ENCODE data around the gene CD74.
"Not testable (repeated sequence)": the region's sequence is repeated elsewhere in the genome, so short reads cannot be mapped to it uniquely, and the experiment has no call there.

The CD74 gene

DNA sequence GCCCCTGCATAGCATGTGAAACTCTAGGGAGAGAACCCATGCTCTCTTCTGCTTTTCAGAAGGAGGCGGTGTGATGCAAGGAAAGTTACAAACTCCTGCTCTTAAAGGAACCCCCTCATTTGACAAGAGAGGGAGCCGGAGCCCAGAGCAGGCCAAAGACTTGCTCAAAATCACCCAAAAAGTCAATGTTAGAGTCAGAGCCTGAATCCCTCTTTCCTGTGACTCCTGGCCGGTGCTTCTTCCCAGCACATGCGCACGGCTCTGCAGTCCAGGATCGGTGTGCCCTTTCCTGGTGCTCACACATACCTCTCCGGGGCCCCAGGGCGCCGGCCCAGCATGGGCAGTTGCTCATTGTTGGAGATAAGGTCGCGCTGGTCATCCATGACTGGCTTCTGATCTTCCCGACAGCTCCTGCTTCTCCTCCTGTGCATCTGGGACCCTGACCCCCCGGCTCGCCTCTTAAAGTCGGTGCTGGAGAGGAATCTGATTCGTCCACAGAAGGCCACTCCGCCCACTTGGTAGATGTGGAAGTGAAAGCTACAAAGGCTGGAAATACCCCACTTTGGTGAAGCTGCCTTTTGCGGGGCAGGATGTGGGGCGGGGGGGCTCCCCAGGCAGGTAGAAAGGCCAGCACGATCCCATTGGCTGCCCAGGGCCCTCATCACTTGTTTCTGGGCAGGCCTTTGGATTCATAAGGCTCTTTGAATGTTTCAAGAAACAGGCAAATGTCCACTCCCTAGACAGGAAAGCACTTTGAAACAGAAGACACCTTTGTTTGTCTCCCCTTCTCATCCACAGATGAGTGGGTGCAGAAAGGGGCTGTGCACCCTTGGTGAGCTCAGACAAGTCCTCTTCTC is at the start of gene CD74:
CD74 (minus strand) TSS at position 592 of the 857 bp plus-strand sequence; CDS start at position 431, 161 bp downstream.
- DNase-seq (ENCODE audit: low read depth) = peak; percentile 37

DNA sequence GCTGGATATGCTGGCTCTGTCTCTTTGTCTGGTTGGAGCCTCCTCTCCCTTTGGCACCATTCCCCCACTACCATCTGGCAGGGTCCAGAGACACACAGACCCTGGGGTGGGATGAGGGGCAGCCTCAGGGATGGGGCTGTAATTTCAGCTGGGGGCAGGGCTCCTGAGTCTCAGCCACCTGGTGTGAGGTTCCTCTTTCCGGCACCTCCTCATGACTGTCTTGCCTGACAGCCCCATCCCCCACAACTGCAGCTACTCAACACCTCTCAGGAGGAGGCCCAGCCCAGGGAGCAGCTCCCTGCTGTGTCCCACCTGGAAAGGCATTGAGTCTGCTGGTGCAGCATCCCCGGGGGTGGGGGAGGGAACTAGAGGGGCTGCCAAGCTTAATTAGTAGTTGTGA is 48.5 kb upstream of the CD74 start:
- DNase-seq (ENCODE audit: low read depth) = no peak

DNA sequence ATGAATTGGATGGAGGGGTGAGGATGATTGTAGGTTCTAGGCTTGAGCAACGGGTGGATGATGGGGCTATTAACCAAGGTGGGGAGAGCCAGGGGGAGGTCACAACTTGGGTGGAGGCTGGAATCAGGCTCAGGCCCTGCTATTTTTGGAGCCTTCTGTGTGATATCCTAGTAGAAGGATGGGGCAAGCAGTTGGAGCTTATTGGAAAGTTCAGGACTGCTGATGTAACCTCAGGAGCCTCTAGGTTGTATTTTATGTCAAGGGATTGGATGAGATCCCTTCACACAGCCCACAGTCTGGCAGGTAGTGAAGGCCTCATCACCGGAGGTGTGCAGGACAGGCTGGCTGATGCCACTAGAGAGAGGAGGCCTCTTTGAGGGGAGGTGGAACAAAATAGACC is 48.1 kb upstream of the CD74 start:
- DNase-seq (ENCODE audit: low read depth) = no peak

DNA sequence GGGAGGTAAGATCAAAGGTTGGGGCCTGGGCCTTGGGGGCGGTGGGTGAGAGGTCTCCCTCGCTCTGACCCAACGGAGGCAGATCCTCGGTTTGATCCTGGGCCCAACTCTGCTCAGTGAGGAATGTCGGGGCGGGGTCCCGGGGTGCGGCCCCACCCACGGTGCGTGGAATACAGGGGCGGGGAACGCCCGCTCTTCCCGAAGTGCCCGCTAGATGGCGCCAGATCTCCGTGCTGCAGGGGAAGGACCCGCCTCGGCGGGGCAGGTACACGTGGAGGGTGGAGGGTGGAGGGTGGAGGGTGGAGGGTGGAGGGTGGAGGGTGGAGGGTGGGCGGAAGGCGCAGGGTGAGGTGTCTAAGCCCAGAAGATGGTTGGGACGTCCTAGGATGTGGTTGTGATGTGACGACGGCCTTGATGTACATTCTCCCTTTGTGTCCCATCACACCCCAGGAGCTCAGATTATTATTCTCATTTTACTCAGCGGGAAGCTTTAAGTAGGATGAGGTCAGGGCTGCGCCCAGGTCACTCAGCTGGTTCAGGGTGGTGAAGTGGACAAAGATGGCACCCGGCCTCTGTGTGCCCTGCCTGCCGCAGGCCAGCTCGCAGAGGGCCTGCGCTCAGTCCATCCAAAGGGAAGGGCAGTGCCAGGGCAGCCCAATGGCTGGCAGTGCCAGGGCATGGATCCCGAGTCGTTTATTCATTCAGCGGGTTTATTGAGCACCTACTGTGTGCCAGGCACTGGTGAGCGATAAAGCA is 46.3 kb upstream of the CD74 start:
- DNase-seq (ENCODE audit: low read depth) = peak; percentile 78

DNA sequence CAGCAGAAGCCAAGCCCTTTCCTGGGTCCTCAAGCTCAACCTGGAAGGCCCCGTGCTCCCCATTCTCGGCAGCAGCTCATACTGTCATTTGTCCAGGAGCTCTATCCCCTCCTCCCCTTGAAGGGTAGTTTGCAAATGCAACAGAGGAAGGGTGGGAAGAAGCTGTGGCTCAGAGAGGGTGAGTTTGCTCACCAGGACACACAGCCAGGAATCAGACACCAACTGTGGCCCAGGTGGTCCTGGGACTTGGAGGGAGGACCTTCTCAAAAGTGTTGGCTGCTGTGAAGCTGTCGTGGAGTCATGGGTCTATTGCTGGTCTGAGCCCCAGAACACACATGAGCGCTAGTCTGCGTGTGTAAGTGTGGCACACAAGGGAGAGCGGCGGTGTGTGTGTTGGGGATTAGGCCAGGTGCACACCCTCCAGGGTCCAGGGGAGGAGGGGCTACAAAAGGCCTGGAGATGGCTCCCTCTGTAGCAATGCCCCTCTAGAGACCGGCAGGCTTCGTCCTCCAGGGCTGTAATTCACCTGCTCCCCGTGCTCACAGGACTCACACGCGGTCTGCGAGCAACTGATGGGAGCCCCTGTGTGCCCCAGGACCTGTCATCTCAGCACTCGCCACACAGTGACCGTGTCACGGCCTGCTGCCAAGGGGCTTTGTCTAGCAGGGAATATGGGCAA is 45.0 kb upstream of the CD74 start:
- no peak for DNase-seq (ENCODE audit: low read depth)

DNA sequence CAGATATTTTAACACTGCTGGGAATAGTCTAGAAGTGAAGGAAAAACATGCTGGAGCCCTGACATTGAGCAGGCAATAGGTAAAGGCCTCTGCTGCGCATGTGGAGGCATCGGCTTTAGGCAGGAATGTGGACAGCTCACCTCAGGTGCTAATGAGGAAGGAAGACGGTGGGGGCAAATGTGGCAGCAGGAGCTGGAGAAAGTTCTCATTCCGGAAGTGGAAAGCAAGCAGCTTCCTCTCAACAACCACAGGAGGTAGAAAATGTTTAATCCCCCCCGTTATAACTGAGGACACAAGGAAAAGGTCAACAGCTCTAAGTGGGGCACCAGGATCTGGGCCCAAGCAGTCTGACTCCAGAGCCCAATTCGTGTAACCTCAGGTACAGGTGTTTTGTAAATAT is 44.4 kb upstream of the CD74 start:
- no peak for DNase-seq (ENCODE audit: low read depth)

DNA sequence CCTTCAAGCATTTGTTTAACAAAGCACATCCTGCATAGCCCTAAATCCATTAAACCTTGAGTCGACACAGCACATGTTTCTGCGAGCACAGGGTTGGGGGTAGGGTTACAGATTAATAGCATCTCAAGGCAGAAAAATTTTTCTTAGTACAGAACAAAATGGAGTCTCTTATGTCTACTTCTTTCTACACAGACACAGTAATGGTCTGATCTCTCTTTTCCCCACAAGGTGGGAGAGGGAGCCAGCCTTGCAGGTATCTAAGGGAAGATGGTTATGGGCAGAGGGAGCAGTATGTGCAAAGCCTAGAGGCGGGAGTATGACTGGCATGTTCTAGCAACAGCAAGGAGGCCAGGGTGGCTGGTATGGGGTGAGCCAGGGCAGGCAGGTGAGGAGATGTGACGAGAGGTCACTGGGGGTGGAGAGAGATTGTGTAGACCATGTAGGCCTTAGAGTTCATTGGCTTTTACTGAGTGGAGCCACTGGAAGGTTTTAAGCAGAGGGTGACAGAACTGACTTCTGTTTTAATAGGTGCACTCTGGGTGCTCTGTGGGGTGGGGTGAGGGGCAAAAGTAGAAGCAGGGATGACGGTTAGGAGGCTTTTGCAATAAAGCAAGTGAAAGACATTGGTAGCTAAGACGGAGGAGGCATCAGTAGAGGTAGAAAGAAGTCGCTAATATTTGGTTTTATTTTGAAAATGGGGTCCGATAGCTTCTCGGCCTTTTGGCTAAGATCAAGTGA is 42.0 kb upstream of the CD74 start:
- no peak for DNase-seq (ENCODE audit: low read depth)

DNA sequence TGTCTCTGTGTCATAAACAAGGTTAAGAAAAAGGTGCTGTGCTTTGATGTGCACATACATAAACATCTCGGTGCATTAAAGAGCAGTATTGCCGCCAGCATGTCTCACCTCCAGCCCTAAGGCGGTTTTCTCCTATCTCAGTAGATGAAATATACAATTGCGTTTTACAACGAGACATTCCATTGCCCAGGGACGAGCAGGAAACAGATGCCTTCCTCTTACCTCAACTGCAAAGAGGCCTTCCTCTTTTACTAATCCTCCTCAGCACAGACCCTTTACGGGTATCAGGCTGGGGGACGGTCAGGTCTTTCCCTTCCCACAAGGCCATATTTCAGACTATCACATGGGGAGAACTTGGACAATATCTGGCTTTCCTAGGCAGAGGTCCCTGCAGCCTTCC is 41.3 kb upstream of the CD74 start:
- DNase-seq (ENCODE audit: low read depth) = not testable (repeated sequence)

DNA sequence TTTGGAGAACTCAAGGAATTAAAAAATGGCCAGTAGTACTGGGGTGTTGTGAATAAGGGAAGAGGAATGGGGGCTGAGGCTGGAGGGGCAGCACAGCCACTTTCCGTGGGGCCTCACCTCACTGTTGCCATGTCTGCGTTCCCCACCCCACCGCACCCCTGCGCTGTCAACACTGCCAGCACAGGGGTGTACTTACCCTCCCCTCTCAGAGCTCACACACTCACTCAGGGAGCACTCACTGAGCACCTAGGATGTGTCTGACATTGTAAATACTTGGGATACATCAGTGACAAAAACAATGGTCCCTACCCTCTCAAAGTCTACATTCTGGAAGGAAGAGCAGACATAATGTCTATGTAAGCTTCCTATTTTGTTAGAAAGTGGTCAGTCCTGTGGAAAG is 40.2 kb upstream of the CD74 start:
- no peak for DNase-seq (ENCODE audit: low read depth)

DNA sequence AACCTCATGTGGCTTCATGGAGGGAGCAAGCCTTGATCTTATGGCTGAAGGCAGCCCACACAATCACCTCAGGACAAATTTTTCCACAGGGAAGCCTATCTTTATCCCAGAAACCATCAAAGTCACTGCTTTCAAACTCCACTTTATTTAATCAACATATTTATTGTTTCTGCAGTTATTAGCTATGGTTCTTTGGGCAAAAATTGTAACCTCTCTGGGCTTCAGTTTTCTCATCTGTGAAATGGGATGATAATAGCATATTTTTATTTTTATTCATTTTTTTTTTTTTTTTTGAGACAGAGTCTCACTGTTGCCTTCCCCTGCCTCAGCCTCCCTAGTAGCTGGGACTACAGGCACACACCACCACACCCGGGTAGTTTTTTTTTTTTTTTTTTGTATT is 38.9 kb upstream of the CD74 start:
- DNase-seq (ENCODE audit: low read depth) = no peak

DNA sequence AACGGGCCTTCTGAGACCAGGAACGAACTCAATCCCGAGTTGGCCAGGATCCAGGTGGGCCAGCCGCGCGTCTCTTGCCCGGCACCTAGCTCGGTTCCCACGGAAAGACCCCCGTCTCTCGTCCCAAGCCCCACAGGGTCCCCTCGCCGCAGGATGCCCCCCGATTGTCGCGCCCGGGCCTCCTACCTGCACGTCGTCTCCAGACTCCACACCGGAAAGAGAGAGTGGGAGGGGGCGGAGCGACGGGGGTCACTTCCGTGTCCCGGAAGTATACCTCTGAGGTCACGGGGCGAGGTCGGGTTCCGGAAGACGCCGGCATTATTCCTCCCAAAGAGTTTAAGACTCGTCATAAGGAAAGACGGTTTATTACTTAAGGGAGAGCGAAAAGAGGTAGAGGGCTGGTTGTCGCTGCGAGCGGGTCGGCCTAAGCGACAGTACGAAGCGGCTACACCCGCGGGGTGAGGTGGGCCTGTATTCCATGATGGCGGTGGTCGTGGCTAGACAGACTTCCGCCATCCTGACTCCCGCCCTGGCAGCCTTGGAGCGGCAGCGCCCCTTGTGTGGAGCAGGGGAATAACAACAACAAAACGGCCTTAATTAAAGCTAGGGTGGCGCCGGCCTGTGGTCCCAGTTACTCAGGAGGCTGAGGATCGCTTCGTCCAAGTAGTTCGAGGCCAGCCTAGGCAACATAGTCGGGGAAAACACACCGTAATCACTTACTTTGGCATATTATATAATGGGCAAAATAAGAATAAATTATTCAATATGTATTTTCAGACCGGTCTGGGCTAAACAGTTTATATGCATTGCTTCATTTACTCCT is 37.0 kb upstream of the CD74 start, which contains the start of gene RPS14:
RPS14 (minus strand) TSS at position 223 of the 823 bp plus-strand sequence. CDS start 2,006 bp downstream, outside the sequence.
- DNase-seq (ENCODE audit: low read depth) = peak; percentile 96

DNA sequence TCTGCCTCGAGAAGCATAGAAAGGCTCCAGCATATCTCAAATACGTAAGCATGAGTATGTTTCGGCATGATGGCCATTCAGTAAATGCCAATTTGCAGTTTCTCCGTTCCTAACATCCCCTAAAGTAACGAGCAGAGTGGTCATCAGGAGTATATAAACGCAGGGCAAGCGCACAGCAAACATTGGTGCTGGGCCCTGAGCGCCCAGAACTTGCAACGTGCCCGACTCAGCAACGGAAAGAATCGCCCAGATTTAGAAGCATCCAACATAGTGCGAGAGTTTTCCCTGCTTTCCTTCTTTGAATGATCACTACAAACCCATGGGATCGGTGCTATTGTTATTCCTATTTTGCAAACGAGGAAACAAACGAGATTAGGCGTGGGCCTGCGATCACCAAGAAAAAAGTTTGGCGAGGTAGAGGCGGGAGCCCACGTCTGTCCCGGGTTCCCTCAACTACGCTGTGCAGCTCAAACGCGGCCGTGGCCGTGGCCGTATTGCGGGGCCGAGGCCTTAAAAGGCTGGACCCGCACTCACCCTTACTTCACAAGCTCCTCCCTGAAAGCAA is 36.3 kb upstream of the CD74 start:
- DNase-seq (ENCODE audit: low read depth) = no peak

DNA sequence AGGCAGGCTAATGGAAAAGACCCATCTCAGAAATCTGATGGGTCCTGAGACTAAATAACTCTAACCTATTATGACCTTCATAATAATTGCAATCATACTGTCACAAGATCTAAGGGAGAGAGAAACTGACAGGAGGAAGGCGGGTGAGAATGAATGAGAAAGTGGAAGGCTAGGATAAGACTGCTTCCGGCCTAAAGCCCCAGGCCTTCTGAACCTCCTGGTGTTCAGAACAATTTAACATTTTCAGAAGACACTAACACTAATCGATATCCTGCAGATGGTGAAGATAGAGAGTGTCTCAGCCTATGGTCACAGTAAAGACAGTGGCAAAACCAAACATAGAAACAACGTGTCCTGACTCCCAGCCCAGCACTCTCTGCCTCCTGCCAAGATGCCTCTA is 35.6 kb upstream of the CD74 start:
- DNase-seq (ENCODE audit: low read depth) = peak; percentile 41

DNA sequence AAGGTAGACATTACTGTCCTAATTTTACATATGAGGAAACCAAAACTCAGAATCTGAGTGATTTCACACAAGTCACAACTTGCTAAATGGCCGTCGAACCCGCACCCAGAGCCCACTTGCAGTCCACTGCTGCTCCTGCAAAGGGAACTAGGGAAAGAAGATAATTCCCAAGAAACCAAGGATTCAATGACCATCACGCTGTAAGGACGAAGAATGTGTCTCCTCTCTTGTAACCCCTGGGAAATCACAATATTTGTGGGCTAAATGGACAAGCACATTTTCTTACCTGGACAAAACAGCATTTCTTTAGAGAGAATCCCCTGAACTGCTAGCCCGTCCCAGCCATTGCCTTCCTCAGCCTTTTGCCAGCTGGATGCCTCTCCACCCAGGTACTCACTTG is 34.5 kb upstream of the CD74 start:
- DNase-seq (ENCODE audit: low read depth) = no peak

DNA sequence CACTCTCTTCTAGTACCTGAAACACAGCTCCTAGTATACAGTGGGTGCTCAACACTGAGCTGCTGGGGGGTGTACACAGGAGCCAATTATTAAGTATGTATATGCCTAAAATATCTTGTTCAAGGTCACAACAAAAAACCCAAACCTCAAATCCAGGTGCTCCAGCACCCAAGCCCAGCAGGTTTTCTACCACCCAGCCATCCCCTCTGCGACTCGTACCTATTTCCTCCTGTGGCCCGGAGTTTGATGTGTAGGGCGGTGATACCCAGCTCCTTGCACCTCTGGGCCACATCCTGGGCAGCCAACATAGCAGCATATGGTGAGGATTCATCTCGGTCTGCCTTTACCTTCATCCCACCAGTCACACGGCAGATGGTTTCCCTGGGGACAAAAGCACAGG is 33.9 kb upstream of the CD74 start:
- no peak for DNase-seq (ENCODE audit: low read depth)

DNA sequence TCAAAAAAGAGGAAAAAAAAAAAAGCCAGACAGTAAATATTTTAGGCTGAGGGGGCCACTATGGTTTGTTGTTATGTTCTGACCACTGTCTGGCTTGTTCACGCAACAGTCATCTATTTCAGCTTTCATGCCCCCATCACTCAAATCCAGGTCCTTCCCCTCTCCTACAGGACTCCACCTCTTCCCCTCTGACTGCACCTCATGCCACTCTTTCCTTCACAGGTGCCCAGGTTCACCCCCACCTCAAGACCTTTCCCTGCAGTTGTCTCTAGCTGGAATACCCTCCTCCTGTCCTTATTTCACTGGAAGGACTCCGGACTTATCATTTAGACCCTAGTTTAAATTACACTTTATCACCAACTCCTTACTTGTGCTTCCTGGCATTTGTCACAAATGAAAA is 33.4 kb upstream of the CD74 start:
- DNase-seq (ENCODE audit: low read depth) = no peak

DNA sequence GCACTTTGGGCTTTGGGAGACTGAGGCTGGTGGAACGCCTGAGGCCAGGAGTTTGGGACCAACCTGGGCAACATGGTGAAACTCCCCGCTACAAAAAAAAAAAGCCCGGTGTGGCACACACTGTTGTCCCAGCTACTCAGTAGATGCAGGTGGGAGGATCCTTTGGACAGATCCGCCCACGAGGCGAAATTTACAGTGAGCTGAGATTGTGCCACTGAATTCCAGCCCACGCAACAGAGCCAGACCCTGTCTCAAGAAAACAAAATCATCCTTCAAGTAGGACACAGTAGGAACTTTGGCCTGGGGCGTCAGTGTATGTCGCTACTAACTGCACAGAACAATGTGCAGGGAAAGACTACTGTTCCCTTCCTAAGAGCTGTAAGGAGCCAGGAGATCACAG is 32.1 kb upstream of the CD74 start:
- no peak for DNase-seq (ENCODE audit: low read depth)

DNA sequence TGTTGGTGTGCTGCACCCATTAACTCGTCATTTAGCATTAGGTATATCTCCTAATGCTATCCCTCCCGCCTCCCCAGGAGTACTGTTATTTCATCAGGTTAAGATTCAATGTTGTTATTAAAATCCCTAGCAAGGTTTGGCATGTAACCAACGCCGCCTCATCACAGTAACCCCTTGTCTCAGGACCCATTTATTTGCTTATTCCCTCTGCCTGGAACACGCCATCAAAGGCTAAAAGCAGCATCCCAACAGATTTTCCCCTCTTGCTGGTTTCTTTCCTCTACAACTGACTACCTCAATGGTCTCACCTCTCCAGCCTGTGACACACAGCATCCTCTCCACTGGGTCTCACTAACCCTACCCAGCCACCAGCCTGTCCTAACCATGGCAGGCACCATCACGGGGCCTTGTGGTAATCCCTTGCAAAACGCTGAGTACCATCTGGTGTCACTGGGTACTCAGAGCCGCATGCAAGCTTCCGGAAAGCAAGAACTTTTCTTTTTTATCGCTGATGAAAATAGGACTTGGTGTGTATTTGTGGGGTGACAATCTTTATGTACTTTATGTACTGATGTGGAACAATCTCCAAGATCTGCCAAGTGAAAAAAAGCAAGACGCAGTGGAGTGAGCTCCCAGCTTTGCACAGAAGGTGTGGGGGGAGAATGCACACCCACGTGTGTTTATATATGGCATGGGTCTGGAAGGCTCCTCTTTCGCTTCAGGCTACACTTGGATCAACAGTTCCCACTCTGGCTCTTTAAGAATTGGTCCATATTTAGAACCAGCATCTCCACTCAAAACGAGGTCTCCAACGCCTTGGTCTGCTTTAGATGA is 30.7 kb upstream of the CD74 start:
- peak; percentile 46 for DNase-seq (ENCODE audit: low read depth)

DNA sequence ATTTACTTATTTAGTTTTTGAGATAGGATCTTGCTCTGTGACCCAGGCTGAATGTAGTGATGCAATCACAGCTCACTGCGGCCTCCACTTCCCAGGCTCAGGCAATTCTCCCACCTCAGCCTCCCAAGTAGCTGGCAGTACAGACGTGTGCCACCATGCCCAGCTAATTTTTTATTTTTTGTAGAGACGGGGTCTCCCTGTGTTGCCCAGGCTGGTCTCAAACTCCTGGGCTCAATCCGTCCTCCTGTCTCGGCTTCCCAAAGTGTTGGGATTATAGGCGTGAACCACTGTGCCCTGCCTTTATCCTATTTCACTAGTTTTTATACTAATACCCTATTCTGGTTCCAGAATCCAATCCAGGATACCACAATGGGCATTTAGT is 30.0 kb upstream of the CD74 start:
- DNase-seq (ENCODE audit: low read depth) = no peak
